ENCODE results near the gene PMCH. TPM values are rescaled to one million over a fixed set of nuclear protein-coding genes. Genes with fewer than 3 reads are reported as not detected.
"Not testable (repeated sequence)": the region's sequence is repeated elsewhere in the genome, so short reads cannot be mapped to it uniquely, and the experiment has no call there.

PMCH gene
- total RNA-seq: not detected
- not detected for polyA plus RNA-seq
- 0 to 0.74 (median 0.10) reads per million in 6 experiments for total RNA-seq

DNA sequence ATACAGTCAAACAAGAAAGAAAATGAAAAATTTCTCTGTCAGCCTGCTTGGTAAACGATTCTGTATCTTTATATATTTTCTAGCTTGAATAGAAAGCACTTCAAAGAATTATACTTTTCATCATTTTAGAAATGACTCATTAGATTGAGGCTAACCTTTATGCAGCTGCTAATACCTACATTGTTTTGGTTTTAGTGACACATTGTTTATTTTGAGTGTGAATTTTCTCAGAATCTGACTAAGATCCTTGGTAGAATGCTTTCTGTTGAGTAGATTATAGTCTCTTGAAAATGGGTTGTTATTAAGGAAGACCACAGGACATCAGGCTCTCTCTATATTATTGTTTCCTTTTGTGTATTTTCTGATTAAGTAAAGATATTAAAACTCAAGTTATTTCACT lies at the start of gene PMCH:
PMCH (minus strand) TSS at position 45 of the 400 bp plus-strand sequence. CDS start 63 bp downstream, outside the sequence.
- Mint-ChIP-seq H3K27me3 (no peaks in the 10 kb centered on the region), H3K4me1 (no peaks in the 10 kb centered on the region), H3K9me3 (no peaks in the 10 kb centered on the region), H3K27ac (no peak within 1 kb of the TSS), H3K4me3 (no peak within 1 kb of the TSS), H3K36me3 (peaks cover 0 to 5% (median 0%) of the 10 kb centered on the region in 3 donors)
- DNase-seq (no peak), ATAC-seq (no peak)
- POLR2A ChIA-PET: no interaction called here

DNA sequence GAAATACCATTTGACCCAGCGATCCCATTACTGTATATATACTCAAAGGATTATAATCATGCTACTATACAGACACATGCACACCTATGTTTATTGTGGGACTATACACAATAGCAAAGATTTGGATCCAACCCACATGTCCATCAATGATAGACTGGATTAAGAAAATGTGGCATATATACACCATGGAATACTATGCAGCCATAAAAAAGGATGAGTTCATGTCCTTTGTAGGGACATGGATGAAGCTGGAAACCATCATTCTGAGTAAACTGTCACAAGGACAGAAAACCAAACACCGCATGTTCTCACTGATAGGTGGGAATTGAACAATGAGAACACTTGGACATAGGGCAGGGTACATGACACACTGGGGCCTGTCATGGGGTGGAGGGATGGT lies 43.2 kb upstream of the PMCH start:
- Mint-ChIP-seq H3K36me3 (peaks cover 0 to 16% (median 0%) of the 10 kb centered on the region in 3 donors), H3K9me3 (peaks cover 0 to 50% (median 11%) of the 10 kb centered on the region in 9 donors)
- ATAC-seq, H3K27ac Mint-ChIP-seq, H3K4me3 Mint-ChIP-seq, DNase-seq, POLR2A ChIA-PET, H3K27me3 Mint-ChIP-seq, H3K4me1 Mint-ChIP-seq: not testable (repeated sequence)

GRCh38 chr12:102234599-102234998 lies 37.0 kb upstream of the PMCH start:
- Mint-ChIP-seq H3K27me3 (peaks cover 5 to 26% (median 8%) of the 10 kb centered on the region in 5 donors), H3K36me3 (peaks cover 0 to 12% (median 0%) of the 10 kb centered on the region in 3 donors), H3K9me3 (peaks cover 0 to 21% (median 2%) of the 10 kb centered on the region in 9 donors), H3K4me1 (no peaks in the 10 kb centered on the region), H3K4me3 (no peak overlapping the region), H3K27ac (no peak overlapping the region)
- ATAC-seq (no peak), DNase-seq (no peak)
- POLR2A ChIA-PET: no interaction called here

DNA sequence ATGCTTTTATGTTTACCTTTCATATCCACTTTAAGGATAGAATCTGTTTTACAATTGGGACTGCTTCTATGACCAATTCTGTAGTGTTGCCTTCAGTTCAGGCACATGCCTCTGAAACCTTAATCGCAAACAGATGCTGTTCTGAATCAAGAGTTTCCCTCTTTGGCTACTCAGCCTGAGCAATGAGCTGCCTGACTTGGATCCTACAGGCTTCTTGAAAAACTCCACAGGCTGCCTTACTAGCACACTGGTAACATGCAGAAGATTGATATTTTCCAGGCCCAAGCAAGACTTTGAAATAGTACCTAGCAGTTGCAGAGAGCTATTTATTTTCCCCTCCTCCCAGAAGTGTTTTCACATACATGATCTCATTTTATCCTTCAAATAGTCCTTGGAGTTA lies 34.8 kb upstream of the PMCH start:
- DNase-seq (no peak), ATAC-seq (no peak)
- H3K4me1 Mint-ChIP-seq: no peaks in the 10 kb centered on the region
- H3K9me3 Mint-ChIP-seq: peaks cover 0 to under 1% (median 0%) of the 10 kb centered on the region in 9 donors
- peaks cover 0 to under 1% (median 0%) of the 10 kb centered on the region in 3 donors for H3K36me3 Mint-ChIP-seq
- POLR2A ChIA-PET: no interaction called here
- no peak overlapping the region for H3K4me3 Mint-ChIP-seq
- H3K27ac Mint-ChIP-seq: no peak overlapping the region
- peaks cover 3 to 27% (median 8%) of the 10 kb centered on the region in 5 donors for H3K27me3 Mint-ChIP-seq

DNA sequence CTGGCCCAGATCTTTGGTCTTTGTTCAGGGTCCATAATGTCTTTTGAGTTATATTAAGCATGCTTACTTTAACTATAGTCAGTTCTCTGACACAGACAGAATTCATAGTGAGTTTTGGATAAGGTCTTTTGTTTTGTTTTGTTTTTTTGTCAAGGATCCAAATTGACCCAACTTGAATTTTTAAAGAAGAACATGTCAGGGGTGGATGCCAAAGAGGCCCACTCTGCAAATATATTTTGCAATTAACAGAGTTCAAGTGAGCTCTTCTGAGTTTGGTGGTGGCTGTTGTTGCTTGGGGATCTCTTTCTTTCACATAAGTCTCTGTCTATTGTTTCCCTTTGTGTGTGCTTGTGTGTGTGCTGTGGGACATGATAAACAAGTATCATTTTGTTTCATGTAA lies 34.4 kb upstream of the PMCH start:
- no peaks in the 10 kb centered on the region for H3K4me1 Mint-ChIP-seq
- H3K27ac Mint-ChIP-seq: no peak overlapping the region
- POLR2A ChIA-PET: no interaction called here
- H3K9me3 Mint-ChIP-seq: no peaks in the 10 kb centered on the region
- DNase-seq (no peak), ATAC-seq (no peak)
- H3K27me3 Mint-ChIP-seq: peaks cover 3 to 23% (median 8%) of the 10 kb centered on the region in 5 donors
- no peaks in the 10 kb centered on the region for H3K36me3 Mint-ChIP-seq
- no peak overlapping the region for H3K4me3 Mint-ChIP-seq

- H3K9me3 Mint-ChIP-seq: peaks cover 0 to 2% (median 0%) of the 10 kb centered on the region in 9 donors
- no peak overlapping the region for H3K27ac Mint-ChIP-seq
- ATAC-seq (no peak), DNase-seq (no peak)
- H3K27me3 Mint-ChIP-seq: peaks cover 1 to 23% (median 6%) of the 10 kb centered on the region in 5 donors
- H3K4me3 Mint-ChIP-seq: no peak overlapping the region
- no peaks in the 10 kb centered on the region for H3K36me3 Mint-ChIP-seq
- POLR2A ChIA-PET: no interaction called here
- no peaks in the 10 kb centered on the region for H3K4me1 Mint-ChIP-seq
Observed at GRCh38 chr12:102227954-102228353, 30.3 kb upstream of the PMCH start.

DNA sequence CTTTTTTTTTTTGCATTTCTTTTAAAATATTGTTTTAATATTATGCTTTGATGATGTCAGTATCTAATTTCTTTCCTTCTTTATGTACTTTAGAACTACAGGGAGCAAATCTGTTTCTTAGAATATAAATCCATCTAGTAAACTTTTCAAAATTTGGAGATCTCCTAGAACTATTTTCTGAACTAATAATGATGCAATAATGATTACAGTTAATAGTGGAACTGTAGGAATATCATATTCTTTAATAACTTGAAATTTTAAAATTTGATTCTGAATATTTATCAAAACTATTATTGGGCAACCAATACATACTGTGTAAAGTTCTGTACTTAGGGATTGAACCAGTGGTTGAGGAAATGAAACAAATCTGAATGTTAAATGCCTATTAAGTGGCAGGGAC lies 23.1 kb upstream of the PMCH start:
- H3K27ac Mint-ChIP-seq: no peak overlapping the region
- no peak overlapping the region for H3K4me3 Mint-ChIP-seq
- DNase-seq (no peak), ATAC-seq (no peak)
- POLR2A ChIA-PET: no interaction called here
- no peaks in the 10 kb centered on the region for H3K4me1 Mint-ChIP-seq
- H3K27me3 Mint-ChIP-seq: peaks cover 0 to 1% (median 0%) of the 10 kb centered on the region in 5 donors
- H3K9me3 Mint-ChIP-seq: peaks cover 0 to 2% (median 0%) of the 10 kb centered on the region in 9 donors
- no peaks in the 10 kb centered on the region for H3K36me3 Mint-ChIP-seq

DNA sequence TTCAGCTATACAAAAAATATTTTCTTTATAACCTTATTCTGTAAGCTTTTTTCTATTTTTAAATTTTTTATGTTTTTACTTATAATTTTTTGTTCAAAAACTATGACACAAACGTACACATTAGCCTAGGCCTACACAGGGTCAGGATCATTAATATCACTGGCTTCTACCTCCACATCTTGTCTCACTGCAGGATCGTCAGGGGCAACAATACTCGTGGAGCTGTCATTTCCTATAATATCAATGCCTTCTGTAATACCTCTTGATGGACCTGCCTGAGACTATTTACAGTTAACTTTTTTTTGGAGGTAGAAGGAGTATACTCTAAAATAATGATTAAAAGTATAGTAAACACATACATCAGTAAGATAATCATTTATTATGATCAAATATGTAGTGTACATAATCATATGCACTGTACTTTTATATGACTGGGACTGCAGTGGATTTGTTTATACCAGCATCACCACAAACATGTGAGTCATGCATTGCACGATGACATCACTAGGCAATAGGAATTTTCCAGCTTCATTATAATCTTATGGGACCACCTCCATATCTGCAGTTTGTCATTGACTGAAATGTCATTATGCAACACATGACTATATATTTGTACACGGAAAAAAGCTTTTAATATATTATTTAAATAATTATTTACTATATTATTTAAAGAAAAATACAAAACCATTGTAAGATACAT lies 18.5 kb upstream of the PMCH start:
- H3K36me3 Mint-ChIP-seq: no peaks in the 10 kb centered on the region
- H3K27me3 Mint-ChIP-seq: peaks cover 0 to 1% (median 0%) of the 10 kb centered on the region in 5 donors
- no peak for DNase-seq
- H3K4me3 Mint-ChIP-seq: no peak overlapping the region
- H3K27ac Mint-ChIP-seq: no peak overlapping the region
- no peaks in the 10 kb centered on the region for H3K4me1 Mint-ChIP-seq
- POLR2A ChIA-PET: interaction anchor here (0.5 kb wide), 1 partner anchor 202 kb away, joined by 7 read pairs; no protein-coding TSS in a partner anchor
- ATAC-seq: no peak
- H3K9me3 Mint-ChIP-seq: peaks cover 0 to 5% (median 0%) of the 10 kb centered on the region in 9 donors

- DNase-seq: no peak
- H3K4me1 Mint-ChIP-seq: no peaks in the 10 kb centered on the region
- H3K27me3 Mint-ChIP-seq: peaks cover 0 to 3% (median 0%) of the 10 kb centered on the region in 5 donors
- POLR2A ChIA-PET: no interaction called here
- no peak overlapping the region for H3K4me3 Mint-ChIP-seq
- no peak overlapping the region for H3K27ac Mint-ChIP-seq
- ATAC-seq: no peak
- peaks cover 3 to 28% (median 15%) of the 10 kb centered on the region in 3 donors for H3K36me3 Mint-ChIP-seq
- H3K9me3 Mint-ChIP-seq: peaks cover 0 to 36% (median 11%) of the 10 kb centered on the region in 9 donors
Observed at GRCh38 chr12:102204025-102204424, 6.4 kb upstream of the PMCH start.

GRCh38 chr12:102202556-102202955 lies 4.9 kb upstream of the PMCH start:
- DNase-seq (no peak), ATAC-seq (no peak)
- H3K4me1 Mint-ChIP-seq: no peaks in the 10 kb centered on the region
- no peak overlapping the region for H3K27ac Mint-ChIP-seq
- H3K9me3 Mint-ChIP-seq: peaks cover 0 to 24% (median 4%) of the 10 kb centered on the region in 9 donors
- H3K4me3 Mint-ChIP-seq: no peak overlapping the region
- H3K36me3 Mint-ChIP-seq: peaks cover 0 to 24% (median 10%) of the 10 kb centered on the region in 3 donors
- no peaks in the 10 kb centered on the region for H3K27me3 Mint-ChIP-seq
- POLR2A ChIA-PET: no interaction called here

DNA sequence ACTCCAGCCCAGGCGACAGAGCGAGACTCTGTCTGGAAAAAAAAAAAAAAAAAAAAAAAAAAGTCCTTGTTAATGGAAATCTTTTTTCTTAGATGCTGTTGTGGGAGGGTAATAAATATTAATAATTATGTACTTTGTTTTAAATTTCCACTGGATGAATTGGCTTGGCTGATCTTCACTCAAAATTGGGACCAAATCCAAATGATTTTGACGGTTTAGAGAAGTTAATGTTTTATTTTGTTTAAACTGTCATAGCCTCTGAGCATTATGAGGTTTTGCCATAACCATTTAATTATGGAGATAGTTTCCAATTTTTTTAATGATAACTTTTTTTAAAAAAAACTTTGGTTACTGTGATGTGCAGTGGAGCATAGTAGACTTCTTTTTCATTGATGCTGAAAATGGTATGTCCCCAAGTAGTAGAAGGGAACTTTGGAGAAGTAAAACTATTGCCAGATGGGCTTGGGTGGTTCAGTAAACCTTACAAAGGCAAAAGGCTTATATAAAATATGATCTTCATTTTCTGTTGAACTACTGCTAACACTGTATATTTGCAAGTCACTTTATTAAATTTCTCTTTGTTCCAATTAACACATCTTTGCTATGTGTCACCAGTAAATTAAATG lies 3.9 kb upstream of the PMCH start:
- H3K4me3 Mint-ChIP-seq: no peak overlapping the region
- H3K36me3 Mint-ChIP-seq: peaks cover 0 to 19% (median 10%) of the 10 kb centered on the region in 3 donors
- DNase-seq (no peak), ATAC-seq (no peak)
- POLR2A ChIA-PET: no interaction called here
- H3K9me3 Mint-ChIP-seq: peaks cover 0 to 16% (median 2%) of the 10 kb centered on the region in 9 donors
- no peak overlapping the region for H3K27ac Mint-ChIP-seq
- H3K27me3 Mint-ChIP-seq: no peaks in the 10 kb centered on the region
- H3K4me1 Mint-ChIP-seq: no peaks in the 10 kb centered on the region

DNA sequence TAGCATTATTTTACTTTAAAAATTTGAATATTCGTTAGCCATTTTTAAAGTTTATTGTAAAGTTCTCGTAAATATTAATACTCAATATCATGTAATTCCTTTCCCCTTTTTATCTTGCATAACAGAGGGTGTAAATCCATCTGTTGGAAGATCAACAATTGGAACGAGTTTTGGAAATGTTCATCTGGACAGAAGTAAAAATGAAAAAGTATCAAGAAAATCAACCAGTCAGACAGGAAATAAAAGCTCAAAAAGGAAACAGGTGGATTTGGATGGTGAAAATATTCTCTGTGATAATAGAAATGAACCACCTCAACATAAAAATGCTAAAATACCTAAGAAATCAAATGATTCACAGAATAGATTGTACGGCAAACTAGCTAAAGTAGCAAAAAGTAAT lies 1.8 kb downstream of the PMCH start:
- H3K4me3 Mint-ChIP-seq: no peak overlapping the region
- H3K9me3 Mint-ChIP-seq: no peaks in the 10 kb centered on the region
- no peak overlapping the region for H3K27ac Mint-ChIP-seq
- DNase-seq (no peak), ATAC-seq (no peak)
- no peaks in the 10 kb centered on the region for H3K4me1 Mint-ChIP-seq
- no peaks in the 10 kb centered on the region for H3K27me3 Mint-ChIP-seq
- H3K36me3 Mint-ChIP-seq: peaks cover 0 to 3% (median 0%) of the 10 kb centered on the region in 3 donors
- POLR2A ChIA-PET: no interaction called here

DNA sequence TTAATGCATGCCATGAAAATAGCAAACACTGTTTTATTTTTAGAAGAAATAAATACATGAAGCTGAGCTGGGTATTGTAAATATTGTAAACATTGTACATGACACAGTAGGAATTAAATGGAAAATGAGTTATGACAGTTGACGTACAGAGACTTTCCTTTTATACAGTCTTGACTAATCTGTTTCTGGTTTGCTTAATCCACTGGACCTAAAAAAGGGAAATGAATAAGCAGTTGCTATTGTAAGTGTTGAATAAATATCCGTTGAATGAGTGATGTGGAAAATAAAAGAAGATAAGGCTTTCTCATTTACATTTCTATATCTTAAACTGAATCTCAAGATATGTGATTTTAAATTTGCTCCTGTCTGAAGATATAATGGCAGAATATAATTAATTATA lies 15.0 kb downstream of the PMCH start:
- H3K36me3 Mint-ChIP-seq: peaks cover 0 to 2% (median 0%) of the 10 kb centered on the region in 3 donors
- no peaks in the 10 kb centered on the region for H3K9me3 Mint-ChIP-seq
- no peaks in the 10 kb centered on the region for H3K4me1 Mint-ChIP-seq
- no peak overlapping the region for H3K27ac Mint-ChIP-seq
- POLR2A ChIA-PET: no interaction called here
- no peak overlapping the region for H3K4me3 Mint-ChIP-seq
- H3K27me3 Mint-ChIP-seq: no peaks in the 10 kb centered on the region
- ATAC-seq (no peak), DNase-seq (no peak)
